GM19193 (cell line): ENCODE measurements around the gene CALCA.

Experiments
- POLR2A ChIP-seq: IDR thresholded peaks from 4 replicates; pipeline ENCODE4 v1.6.1; 2011; ENCODE audit not compliant: insufficient read depth, insufficient read length; ENCODE audit errors: extremely low read depth

CALCA gene

DNA sequence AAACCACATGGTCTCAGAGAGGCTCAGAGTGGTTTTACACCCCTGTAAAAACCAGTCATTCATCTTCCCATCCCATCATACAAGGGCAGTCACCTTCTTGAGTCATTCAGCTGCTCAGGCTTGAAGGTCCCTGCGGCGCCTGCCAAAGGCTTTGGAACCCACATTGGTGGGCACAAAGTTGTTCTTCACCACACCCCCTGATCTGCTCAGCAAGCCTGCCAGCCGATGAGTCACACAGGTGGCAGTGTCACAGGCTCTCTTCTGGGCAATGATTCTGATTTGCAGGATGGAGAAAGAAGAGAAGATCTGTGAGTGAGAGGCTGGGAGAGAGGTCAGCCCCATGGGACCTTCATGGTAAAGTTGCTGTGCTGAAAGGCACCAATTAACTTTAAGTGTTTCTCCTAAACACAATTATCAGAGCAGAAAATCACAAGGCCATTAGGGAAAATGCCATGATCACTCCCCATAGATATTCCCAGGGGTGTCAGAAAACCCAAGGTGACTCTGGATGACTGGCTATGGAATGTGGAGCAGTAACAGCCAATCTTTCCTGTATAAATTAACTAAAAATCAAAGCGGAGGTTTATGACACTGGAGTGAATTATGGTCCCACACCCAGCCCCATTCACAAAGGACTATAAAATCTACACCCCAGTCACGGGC, 4.4 kb downstream of the CALCA start:
- TF ChIP-seq POLR2A = no peak

DNA sequence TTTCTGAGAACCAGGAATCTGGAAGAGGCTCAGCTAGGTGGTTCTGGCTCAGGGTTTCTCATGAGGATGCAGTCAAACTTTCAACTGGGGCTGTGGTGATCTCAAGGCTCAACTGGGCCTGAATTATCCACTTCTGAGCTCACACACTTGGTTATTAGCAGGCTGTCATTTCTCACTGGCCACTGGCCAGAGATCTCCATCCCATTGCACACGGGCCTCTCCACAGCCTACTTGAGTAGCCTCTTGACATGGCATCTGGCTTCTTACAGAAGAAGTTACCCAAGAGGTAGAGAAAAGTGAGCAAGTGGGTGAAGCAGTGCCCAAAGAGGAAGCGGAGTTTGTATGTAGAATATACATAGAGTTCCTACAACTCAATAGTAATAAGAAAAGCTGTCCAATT, 16.0 kb downstream of the CALCA start:
- no peak for TF ChIP-seq POLR2A

DNA sequence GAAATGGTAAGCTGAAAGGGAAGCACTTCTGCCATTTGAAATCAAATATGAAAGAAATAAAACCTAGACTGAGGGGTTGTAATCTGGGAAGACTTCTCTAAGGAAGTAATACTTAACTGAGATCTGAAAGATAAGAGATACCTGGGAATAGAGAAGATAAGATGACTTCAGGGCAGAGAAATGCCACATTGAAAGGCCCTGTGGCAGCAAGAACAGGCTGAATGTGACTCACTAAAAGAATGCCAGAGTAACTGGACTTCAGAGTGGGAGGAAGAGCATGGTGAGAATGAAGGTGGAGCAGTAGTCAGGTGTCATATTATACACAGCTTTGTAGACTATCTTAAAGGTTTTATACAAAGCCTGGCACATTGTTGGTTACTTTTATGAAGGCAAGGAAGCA, 17.6 kb downstream of the CALCA start:
- TF ChIP-seq POLR2A = no peak

DNA sequence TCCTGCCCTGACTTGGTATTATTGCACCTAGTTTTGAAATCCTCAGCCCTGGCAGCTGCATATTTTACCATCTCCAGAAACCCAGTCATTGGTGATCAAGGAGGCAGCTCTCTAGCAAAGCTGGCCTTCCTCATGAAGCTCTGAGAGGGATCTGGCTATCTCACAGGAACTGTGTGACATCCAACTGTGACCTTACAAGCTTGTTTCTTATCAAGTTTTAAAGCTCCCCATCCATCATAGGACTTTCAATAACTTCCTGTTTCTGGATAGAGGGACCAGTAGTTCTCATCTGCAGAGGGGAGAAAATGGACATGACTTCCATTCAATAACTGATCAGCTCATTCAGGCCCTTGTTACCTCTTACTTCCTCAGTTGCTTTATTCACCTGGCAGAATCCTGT, 18.2 kb downstream of the CALCA start:
- TF ChIP-seq POLR2A = no peak

DNA sequence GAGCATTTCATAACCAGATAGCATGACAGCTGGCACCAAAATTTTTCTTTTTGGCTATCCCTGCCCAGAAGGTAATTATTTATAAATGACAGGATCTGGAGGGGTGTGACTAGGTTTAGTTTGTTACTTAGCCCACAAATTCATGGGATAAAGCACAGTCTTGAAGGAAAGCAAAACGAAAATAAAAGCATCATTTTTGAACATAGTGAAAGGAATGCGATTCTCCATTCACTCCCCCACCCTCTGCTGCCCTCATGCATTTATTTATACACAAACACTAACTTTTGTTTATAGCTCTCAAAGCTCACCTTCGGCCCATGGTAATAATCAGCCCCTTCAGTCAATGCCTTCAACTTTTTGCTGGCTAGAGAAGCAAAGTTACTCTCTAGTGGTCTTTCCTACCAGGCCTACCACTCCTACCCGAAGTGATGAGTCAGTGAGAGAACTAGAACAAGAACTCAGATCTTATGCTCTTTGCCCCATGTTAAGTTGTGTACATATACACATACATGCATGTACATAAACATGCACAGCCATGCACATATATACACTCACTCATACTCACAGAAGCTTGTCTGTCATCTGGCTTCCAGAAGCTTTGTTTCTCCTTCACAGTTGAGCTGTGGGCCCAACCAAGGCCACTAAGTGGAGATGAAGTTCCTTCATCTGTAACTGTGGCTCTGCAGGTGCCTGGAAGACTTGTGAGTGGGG, 22.6 kb downstream of the CALCA start:
- no peak for TF ChIP-seq POLR2A

DNA sequence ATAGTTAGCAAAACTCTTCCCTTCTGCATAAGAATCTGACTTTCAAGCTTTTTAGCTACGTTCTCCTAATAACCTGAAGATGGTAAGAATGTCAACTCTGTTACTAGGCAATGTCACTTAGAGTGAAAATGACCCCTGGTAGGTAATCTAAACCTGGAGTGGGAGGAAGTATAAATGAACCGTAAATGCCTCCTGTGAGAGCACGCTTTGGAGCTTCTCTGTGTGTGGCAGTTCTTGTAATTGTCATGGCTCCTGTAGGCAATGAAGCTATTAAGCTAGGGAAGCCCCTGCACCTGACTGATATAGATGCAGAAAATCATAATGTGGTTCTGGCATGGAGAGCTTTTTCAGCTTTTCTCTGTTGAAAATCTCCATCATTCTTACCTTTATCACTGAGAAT, 29.4 kb downstream of the CALCA start:
- TF ChIP-seq POLR2A = no peak

DNA sequence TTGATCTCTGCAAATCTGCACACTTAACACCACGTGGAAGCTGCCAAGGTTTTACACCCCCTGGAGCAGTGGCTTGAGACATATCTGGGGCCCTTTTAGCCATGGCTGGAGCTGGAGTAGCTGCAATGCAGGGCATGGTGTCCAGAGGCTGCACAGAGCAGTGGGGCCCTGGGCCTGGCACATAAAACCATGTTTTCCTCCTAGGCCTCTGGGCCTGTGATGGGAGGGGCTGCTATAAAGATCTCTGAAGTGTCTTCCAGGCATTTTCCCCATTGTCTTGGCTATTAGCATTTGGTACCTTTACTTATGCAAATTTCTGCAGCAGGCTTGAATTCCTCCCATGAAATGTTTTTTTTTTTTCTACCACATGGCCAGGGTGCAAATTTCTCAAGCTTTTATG, 33.2 kb downstream of the CALCA start:
- no peak for TF ChIP-seq POLR2A

DNA sequence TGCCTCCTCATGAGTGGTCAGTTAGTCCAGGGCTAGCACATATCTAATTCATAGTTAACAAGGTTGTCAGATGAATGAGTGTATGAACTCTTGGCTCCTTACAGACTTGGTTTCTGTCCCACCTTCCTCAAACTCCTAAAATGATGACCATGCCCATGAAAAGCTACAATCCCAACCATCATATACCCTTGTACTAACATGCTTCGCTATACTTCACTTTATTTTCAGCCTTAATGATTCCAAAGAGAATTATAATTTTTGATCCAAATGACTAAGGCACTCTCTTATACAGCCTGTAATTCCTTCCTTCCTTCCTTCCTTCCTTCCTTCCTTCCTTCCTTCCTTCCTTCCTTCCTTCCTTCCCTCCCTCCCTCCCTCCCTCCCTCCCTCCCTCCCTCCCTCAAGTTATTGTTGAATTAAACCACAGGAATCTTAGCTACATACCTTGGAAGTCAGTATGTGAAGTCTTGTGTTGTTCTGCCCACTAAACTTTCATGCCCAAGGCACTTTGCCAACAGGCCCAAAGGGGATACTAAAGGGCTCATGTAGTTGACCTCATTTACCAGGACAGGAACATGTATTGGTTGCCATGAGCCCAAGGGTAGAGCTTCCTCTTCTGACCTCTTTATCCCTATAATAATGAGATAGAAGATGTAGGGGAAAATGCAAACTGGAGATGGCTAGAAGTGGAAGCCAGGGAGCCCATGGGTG, 37.4 kb downstream of the CALCA start:
- no peak for TF ChIP-seq POLR2A

DNA sequence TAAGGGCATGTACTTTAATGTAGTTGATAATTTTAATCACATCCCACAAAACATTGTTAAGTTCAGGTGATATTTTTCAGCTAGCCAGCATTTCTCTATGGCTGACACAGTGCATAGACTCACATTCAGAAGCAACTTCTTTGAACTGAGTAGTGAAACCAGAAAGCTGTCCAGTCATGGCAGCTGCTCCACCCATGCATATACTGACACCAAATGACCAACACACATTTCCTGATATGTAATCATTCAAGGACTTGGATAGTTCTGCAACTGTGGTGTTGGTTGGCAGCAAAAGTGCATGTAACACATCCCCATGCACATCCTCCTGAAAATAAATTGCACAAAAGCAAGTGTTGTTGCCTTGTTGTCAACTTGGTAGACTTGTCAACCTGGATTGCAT, 39.7 kb downstream of the CALCA start:
- no peak for TF ChIP-seq POLR2A

DNA sequence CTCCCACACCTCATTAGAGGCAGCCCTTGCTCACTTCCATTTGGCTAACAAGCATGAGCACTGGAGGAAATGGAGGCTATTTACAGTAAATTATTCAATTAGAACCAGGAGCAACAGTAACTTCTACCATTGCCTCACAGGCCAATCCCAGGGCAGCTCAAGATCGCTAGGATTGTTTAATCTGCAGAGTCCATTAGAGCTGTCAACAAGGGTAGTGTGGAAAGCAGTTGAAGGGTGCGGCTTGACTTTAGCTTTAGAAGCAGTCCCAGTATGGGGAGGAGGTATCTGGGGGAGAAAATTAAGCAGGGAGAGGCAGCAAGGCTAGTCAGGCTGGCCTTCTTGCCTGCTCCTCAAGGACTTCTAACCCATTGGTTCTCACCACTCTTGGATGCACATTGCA, 41.8 kb downstream of the CALCA start:
- TF ChIP-seq POLR2A = no peak

DNA sequence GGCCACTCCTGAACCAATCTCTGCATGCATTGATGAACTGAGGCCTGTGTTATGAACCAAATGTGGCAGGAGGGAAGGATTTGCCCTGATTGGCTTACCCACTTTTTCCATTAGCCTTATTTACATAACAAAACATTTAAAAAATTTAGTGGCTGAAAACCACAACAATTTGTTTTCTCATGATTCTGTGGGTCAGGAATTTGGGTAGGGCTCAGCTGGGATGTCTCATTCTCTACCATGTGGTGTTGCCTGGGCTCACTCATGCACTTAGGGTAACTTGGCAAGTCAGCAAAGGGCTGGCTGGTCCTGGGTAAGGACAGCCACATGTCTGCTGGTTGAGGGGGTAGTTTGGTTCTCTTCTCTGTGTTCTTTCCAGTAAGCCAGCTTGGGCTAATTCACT, 45.0 kb downstream of the CALCA start:
- no peak for TF ChIP-seq POLR2A

DNA sequence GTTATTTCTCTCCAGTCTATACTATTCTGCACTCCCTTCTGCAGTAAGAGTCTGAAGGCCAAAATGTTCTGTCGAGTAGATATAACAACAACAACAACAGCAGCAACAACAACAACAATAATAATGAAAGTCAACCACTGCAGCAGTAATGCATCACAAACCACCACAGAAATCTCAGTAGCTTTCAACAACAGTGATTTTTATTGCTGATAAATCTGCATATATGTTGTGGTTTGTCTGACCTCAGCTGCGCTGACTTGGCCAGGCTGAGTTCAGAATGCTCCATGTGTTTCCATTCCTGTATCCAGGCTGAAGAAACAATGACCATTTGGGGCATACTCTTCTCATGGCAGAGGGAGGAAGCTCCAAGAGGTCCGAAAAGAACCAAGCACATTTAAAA, 47.8 kb downstream of the CALCA start:
- no peak for TF ChIP-seq POLR2A
